K562 (cell line): ENCODE measurements around the gene LAPTM5.

Source experiments
- ETV6 ChIP-seq, 3 experiments: fragments of 150-350 bp in 1 of 3; sonication (generic) in 1 of 3; formaldehyde crosslinking in 1 of 3; IDR thresholded peaks; 2 replicates each; pipeline versions ENCODE4 v1.6.1 to v1.8.0; 2014 to 2022; ENCODE audit warnings: borderline replicate concordance in 2 of 3, low read depth in 2 of 3, antibody characterized with exemption in 1 of 3, low read length in 1 of 3, mild to moderate bottlenecking in 1 of 3, missing genetic modification reagents in 1 of 3
- ZFP30 ChIP-seq: fragments of 250-450 bp; sonication (Bioruptor Pico); IDR thresholded peaks from 2 replicates; pipeline ENCODE4 v1.8.0; 2022; ENCODE audit warnings: moderate library complexity, mild to moderate bottlenecking, inconsistent platforms, borderline replicate concordance
- ZNF57 ChIP-seq: fragments of 450-650 bp; formaldehyde crosslinking; IDR thresholded peaks from 2 replicates; pipeline ENCODE4 v1.4.0; 2020; ENCODE audit warnings: mild to moderate bottlenecking, moderate library complexity

GRCh38 chr1:30786264-30786991 lies 28.9 kb upstream of the LAPTM5 start:
- TF ChIP-seq ZFP30 (CRISPR knock-in tag) (no peak), ETV6 (IDR thresholded peaks at IDR 0.05; ENCODE audit: borderline replicate concordance in 1 of 2, low read depth in 2 of 2, low read length in 1 of 2) (no peak), ETV6 (CRISPR knock-in tag; IDR thresholded peaks at IDR 0.05; ENCODE audit: borderline replicate concordance) (no peak), ZNF57 (no peak)
